GM12874 (cell line): ENCODE data around the gene SEMA3A.

ENCODE experiments used
- CTCF ChIP-seq: IDR thresholded peaks from 2 replicates; pipeline ENCODE4 v1.5.1; 2011; ENCODE audit warnings: low read depth, mild to moderate bottlenecking, control low read depth, low read length, moderate library complexity; ENCODE audit not compliant: insufficient read depth

Gene SEMA3A

GRCh38 chr7:84117304-84117703 lies 77.3 kb downstream of the SEMA3A start:
- no peak for TF ChIP-seq CTCF

- no peak for TF ChIP-seq CTCF
Observed at GRCh38 chr7:84113906-84114850, 80.4 kb downstream of the SEMA3A start.

- no peak for TF ChIP-seq CTCF
Observed at GRCh38 chr7:84113286-84113685, 81.3 kb downstream of the SEMA3A start.

- no peak for TF ChIP-seq CTCF
Observed at GRCh38 chr7:84112771-84113170, 81.8 kb downstream of the SEMA3A start.

- no peak for TF ChIP-seq CTCF
Observed at GRCh38 chr7:84111842-84112241, 82.7 kb downstream of the SEMA3A start.

GRCh38 chr7:84110400-84110799 lies 84.2 kb downstream of the SEMA3A start:
- no peak for TF ChIP-seq CTCF

- TF ChIP-seq CTCF, result no peak
Observed at GRCh38 chr7:84108787-84109186, 85.8 kb downstream of the SEMA3A start.
